HG03457 (cell line): ENCODE results near the gene ASIC4.

ENCODE experiments used
- ATAC-seq: cut with Tn5 transposase; IDR thresholded peaks from one replicate; pipeline ENCODE4 v1.9.1; 2021; ENCODE audit warnings: moderate number of reproducible peaks; ENCODE audit not compliant: unreplicated experiment

ASIC4 gene

GRCh38 chr2:219497495-219498279 is 16.6 kb upstream of the ASIC4 start:
- ATAC-seq: no peak

GRCh38 chr2:219498280-219499057 is 15.8 kb upstream of the ASIC4 start, which contains the start of gene GMPPA:
TSS of gene GMPPA (plus strand) at chr2:219498891. CDS start at chr2:219499976, 1,085 bp downstream.
- ATAC-seq: peak; percentile 93

- no peak for ATAC-seq
These were observed 15.3 kb upstream of the ASIC4 start for GRCh38 chr2:219499058-219499307.

GRCh38 chr2:219499555-219499954 is 14.7 kb upstream of the ASIC4 start:
- no peak for ATAC-seq

- ATAC-seq: no peak
These were observed 14.1 kb upstream of the ASIC4 start for GRCh38 chr2:219500135-219500534.

- no peak for ATAC-seq
These were observed 12.4 kb upstream of the ASIC4 start for GRCh38 chr2:219501849-219502248.

- no peak for ATAC-seq
These were observed 11.7 kb upstream of the ASIC4 start for GRCh38 chr2:219502618-219503017.

- ATAC-seq: no peak
These were observed 8.7 kb upstream of the ASIC4 start for GRCh38 chr2:219505585-219505984.

GRCh38 chr2:219506153-219506801 is 8.0 kb upstream of the ASIC4 start:
- ATAC-seq: no peak

- ATAC-seq: no peak
These were observed 7.3 kb upstream of the ASIC4 start for GRCh38 chr2:219506802-219507526.

- ATAC-seq: no peak
These were observed 6.5 kb upstream of the ASIC4 start for GRCh38 chr2:219507581-219508443.

- no peak for ATAC-seq
These were observed 5.9 kb upstream of the ASIC4 start for GRCh38 chr2:219508444-219508734.

- no peak for ATAC-seq
These were observed 5.1 kb upstream of the ASIC4 start for GRCh38 chr2:219508971-219509779.

GRCh38 chr2:219509780-219510511 is 4.3 kb upstream of the ASIC4 start:
- ATAC-seq: peak; percentile 54

- no peak for ATAC-seq
These were observed 3.7 kb upstream of the ASIC4 start for GRCh38 chr2:219510512-219511135.

GRCh38 chr2:219511547-219512325 is 2.5 kb upstream of the ASIC4 start:
- no peak for ATAC-seq

GRCh38 chr2:219512524-219513216 is 1.6 kb upstream of the ASIC4 start:
- no peak for ATAC-seq
